Neural cell (in vitro differentiated cells): Measurements from ENCODE around the gene GATA6.

Experiments
- REST ChIP-seq: IDR thresholded peaks from 2 replicates; pipeline ENCODE4 v1.6.1; 2012; ENCODE audit warnings: borderline replicate concordance
- TAF1 ChIP-seq: IDR thresholded peaks from 2 replicates; pipeline ENCODE4 v1.6.1; 2012; ENCODE audit warnings: low read depth
- TF ChIP-seq, protein P1 (sequence below): fragments of 450-650 bp; IDR thresholded peaks from 2 replicates; pipeline ENCODE4 v1.5.1; 2014; ENCODE audit warnings: antibody characterized with exemption, mild to moderate bottlenecking, moderate library complexity; ENCODE audit not compliant: poor library complexity, severe bottlenecking

GRCh38 chr18:22204996-22205395 is 35.6 kb downstream of the GATA6 start:
- TF ChIP-seq TAF1 (no peak), REST (no peak)
- TF ChIP-seq, protein P1, sequence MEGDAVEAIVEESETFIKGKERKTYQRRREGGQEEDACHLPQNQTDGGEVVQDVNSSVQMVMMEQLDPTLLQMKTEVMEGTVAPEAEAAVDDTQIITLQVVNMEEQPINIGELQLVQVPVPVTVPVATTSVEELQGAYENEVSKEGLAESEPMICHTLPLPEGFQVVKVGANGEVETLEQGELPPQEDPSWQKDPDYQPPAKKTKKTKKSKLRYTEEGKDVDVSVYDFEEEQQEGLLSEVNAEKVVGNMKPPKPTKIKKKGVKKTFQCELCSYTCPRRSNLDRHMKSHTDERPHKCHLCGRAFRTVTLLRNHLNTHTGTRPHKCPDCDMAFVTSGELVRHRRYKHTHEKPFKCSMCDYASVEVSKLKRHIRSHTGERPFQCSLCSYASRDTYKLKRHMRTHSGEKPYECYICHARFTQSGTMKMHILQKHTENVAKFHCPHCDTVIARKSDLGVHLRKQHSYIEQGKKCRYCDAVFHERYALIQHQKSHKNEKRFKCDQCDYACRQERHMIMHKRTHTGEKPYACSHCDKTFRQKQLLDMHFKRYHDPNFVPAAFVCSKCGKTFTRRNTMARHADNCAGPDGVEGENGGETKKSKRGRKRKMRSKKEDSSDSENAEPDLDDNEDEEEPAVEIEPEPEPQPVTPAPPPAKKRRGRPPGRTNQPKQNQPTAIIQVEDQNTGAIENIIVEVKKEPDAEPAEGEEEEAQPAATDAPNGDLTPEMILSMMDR: no peak
